Stimulated activated naive CD4-positive, alpha-beta T cell treated with Interleukin-2 at 50 U/mL for 16 hours (primary cell): Measurements from ENCODE around the gene AHCY.
"Not testable (repeated sequence)": the region's sequence is repeated elsewhere in the genome, so short reads cannot be mapped to it uniquely, and the experiment has no call there.

Source experiments
- DNase-seq: peaks from one replicate; lab custom pipeline; 2025; lab: John Stamatoyannopoulos, UW

AHCY gene

DNA sequence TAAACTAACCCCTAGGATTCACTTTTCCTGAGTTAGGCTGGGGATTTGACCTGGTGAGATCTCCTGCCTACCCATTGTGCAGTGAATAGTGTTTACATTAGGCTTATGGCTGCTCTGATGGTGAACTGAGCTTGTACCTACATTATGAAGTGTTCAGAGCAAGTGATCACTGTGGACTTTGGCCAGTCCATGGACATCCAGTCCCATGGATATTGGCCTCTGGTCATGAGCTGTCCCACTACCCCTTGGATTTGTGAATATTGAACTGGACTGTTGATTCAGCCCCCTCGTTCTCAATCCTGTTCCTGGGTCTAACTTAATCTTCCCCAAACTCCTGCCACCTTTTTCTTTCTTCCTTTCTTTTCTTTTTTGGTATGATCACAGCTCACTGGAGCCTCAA is 48.2 kb downstream of the AHCY start:
- DNase-seq, result no peak

DNA sequence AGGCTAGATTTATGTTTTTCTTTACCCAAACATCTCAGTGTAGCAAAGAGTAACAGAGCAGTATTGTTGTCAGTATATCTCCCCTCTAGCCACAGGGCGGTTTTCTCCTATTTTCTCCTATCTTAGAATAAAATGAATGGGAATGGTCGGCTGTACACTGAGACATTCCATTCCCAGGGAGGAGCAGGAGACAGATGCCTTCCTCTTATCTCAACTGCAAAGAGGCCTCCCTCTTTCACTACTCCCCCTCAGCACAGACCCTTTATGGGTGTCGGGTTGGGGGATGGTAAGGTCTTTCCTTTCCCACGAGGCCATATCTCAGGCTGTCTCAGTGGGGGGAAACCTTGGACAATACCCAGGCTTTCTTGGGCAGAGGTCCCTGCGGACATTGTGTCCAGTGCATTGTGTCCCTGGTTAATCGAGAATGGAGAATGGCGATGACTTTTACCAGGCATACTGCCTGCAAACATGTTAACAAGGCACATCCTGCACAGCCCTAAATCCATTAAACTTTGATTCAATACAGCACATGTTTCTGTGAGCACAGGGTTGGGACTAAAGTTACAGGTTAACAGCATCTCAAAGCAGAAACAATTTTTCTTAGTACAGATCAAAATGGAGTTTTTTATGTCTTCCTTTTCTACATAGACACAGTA is 50.6 kb downstream of the AHCY start:
- DNase-seq, result not testable (repeated sequence)

DNA sequence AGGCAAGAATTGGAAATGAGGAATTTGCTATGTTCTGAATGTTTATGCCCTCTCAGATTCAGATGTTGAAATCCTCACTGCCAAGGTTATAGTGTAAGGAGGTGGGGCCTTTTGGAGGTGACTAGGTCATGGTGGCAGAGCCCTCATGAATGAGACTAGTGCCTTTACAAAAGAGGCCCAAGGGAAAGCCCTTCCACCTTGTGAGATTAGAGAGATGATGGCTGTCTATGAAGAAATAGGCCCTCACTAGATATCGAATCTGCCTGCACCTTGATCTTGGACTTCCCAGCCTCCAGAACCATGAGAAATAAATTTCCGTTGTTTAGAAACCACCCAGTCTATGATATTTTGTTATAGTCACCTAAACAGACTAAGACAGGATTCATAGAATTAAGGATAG is 51.5 kb downstream of the AHCY start:
- no peak for DNase-seq

DNA sequence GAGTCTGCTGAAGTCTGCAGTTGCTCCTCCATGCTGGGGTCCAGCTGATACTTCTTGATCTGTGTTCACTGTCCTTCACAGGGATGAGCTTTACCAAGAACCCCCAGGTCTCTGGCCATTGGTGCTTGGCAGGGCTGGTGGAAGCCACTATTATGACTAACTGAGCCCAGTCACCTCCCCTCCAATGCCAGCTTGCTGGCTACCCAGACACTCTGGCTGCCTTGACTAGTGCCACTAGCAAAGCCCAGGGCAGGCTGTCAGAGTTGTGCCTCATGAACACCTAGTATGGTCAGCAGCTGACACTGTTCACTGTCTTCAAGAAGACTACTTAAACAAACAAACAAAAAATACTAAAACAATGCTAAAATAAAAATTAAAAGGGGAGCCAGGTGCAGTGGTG is 53.1 kb downstream of the AHCY start:
- DNase-seq, result no peak

DNA sequence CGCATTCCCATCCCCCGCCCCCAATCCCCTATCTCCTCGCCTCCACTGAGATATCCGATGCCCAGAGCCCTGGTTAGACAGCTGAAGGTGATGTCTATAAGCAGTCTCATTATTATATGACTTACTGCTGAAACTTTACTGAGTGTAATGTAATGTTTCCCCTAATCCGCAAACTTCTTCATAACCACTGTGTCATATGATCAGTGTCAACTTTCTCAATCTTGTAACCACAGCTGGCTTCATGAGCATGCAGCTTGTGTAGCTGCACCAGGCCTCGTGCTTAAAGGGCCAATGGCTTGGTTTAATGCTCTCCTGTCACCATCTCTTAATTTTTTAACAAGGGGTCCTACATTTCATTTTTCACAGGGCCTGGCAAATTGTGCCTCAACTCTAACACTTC is 53.9 kb downstream of the AHCY start:
- DNase-seq, result no peak

DNA sequence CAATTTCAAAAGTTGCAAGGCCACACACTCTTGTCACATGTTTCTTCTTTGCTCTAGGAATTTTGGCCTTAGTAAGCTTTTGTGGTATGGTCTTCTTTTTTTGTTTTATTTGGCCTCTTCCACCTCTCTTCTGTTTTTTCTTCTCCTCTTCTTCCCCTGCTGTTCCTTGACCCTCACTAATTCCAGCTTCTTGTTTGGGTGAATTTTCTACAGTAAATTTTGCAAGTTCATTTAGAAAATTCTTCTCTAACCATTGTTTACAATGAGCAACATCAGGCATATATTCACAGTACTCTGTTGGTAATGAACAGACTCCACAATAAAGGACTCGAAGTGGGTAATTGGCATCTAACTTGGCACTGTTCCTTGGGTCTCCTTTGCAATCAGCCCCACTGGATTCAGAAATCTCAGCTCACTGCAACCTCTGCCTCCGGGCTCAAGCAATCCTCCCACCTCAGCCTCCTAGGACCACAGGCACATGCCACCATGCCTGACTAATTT is 57.0 kb downstream of the AHCY start:
- DNase-seq, result no peak

DNA sequence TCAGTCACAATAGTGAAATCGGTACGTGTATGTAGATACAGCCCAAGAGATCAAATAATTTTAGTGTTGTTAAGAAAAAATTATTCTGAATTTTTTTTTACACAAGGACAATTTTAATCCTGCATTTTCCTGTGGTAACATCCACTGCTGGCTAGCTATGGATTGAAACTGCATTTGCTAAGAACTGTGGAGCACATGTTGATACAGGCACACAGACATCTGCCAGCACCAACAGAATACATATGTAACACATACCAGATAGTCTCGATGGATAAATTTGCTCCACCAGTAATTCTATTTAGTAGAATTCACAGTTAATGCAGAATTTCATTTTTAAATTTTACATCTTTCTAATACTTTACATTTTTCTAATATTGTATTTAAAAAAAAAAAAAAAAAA is 59.8 kb downstream of the AHCY start:
- no peak for DNase-seq

DNA sequence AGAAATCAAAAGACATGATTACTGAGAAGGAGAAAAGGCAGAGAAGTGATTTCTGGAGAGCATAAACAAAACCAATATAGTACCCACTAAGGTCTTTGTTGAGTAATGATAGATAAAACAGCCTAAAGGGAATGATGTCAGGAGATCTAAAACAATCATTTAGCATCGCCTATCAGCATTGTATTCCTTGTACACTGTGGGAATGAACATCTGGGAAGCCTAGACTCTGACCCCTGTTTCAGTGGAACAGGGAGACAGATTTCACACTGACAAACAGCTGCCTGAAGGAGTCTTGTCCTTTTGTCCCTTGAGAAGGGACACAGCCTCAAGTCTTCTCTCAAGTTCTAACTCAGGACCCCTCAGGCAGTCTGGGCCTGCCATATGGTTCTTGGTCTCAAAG is 60.3 kb downstream of the AHCY start:
- DNase-seq, result no peak

DNA sequence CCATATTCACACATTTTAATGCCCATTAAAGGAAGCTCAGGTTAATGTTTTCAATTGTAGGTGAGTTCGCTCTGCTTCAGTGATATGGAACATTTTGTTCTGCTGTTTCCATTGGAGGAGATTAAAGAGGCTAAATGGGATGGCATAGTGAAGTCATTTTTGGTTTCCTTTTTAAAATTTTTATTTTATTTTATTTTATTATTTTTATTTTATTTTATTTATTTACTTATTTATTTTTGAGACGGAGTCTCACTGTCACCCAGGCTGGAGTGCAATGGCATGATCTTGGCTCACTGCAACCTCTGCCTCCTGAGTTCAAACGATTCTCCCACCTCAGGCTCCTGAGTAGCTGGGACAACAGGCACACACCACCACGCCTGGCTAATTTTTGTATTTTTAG is 61.1 kb downstream of the AHCY start:
- not testable (repeated sequence) for DNase-seq

DNA sequence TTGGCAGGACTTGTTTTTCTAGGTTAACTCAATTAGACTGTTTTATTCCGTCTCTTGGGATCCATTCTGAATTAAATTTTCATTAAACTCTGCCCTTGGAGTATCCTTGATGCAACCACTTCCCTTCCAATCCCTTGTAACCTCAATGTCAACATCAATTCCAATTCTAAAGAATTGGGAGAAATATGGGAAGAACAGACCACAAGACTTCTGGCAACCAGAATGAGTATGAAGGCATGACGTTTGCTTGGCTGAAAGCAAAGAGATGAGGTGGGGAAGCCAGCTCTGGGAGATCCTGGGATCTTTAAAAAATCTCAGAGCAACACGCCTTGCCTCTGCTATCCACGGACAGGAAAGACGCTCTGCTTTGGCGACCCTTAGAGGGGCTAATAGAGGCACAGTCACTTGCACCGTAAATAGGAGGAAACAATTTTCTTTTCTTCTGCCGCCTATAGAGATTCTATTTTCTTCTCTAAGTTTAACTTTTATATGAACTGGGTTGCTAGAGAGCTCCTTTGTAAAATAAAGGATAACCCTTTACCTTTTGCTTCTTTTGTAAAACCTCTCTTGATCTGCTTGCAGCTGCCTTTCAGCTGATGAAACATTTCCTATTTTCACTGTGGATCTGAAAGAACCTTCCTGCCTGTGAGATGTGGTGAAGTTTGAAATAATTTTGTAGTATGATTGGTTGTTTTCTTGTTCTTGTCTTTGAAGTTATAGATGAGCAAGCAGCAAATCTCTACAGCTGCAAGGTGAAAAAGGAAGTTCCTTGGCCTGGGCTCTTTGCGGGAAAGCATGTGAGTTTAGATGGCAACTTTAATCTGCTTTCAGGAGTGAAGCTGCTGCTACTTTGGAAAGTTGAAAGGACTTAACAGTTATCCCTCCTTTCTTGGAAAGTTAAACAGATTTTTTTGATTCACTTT is 62.2 kb downstream of the AHCY start, which contains the start of gene ASIP:
TSS of gene ASIP (plus strand) at position 731 of the 923 bp plus-strand sequence. CDS start 18,952 bp downstream, outside the sequence.
- DNase-seq, result no peak

DNA sequence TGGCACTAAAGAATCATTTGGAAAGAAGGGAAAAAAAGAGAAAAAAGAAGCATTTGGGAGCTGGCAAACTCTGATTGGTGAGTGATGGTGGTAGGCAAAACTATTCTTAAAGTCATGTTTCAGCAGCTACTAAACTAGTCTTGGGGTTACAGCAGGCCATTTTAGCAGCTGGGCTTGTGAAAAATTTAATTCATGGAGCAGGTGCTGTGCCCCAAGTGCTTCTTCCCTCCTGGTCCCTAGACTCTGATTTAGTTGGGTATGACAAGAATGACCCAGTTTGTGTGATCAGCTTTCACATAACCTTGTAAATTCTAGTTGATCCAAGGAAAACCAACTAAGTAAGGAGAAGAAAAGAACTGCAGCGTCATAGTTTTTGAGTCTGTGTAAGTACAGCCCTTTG is 63.0 kb downstream of the AHCY start:
- DNase-seq, result no peak

DNA sequence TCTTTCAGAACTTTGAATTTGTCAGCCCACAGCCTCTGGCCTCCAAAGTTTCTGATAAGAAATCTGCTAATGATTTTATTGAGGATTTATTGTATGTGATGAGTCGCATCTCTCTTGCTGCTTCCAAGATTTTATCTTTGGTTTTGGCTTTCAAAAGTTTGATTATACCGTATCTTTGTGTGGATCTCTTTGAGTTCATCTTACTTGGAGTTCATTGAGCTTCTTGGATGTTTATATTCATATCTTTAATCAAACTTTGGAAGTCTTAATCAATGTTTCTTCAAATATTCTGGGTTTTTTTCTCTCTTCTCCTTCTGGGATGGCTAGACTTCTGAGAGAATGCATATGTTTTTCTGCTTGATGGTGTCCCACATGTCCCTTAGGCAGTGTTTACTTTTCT is 65.2 kb downstream of the AHCY start:
- DNase-seq, result no peak

DNA sequence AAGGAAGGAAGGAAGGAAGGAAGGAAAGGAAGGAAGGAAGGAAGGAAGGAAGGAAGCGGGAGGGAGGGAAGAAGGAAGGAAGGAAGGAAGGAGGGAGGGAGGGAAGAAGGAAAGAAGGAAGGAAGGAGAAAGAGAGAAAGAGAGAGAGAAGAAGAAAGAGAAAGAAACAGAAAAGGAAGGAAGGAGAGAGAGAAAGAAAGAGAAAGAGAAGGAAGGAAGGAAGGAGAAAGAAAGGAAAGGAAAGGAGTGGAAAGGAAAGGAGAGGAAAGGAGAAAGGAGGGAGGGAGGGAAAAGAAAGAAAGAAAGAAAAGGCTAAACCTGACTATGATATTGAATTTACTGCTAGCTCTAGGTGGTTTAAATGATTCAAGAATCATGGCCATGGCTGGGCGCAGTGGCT is 67.3 kb downstream of the AHCY start:
- no peak for DNase-seq

DNA sequence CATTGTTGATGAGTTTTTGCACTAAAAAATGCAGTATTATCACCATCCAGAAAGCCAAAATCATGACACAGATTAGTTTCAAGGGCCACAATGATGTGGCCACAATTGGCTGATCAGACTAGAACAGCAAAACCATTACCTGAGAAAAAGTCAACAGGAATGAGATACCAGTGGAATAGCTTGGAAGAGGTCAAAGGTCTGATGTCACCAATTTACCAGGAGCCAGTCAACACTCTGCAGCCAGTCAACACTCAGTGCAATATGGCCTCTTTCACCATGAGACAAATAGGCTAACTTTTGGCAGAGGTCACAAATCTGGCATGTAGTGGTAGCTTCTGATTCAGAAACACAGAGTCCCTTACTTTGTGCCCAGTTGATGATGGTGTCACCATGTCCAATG is 69.5 kb downstream of the AHCY start:
- DNase-seq, result no peak

DNA sequence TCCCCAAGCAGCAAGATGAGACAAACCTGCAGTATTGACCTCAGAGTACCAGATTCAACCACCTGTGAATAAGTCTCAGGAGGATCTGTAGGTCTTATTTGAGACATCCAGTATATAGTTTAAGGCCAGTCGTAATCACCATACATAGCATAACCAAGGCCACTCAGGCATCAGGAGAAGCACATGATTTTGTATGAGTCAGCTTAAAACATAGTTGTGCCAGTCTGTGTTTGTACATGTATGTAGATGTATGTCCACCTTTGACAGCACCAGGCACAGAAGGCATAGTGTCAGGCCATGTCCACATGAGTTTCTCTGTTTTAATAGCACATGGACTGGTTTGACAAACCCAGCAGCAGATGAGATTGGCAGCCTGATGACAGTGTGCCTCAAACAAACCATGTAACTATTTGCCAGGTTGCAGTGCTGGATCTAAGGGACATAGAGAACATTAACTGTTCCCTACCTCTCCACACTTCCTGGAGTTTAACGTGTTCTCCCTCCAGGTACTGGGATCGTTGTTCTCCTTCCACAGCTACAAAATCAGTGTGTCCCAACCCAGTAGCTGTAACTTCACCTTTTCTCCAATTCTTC is 70.6 kb downstream of the AHCY start:
- no peak for DNase-seq

DNA sequence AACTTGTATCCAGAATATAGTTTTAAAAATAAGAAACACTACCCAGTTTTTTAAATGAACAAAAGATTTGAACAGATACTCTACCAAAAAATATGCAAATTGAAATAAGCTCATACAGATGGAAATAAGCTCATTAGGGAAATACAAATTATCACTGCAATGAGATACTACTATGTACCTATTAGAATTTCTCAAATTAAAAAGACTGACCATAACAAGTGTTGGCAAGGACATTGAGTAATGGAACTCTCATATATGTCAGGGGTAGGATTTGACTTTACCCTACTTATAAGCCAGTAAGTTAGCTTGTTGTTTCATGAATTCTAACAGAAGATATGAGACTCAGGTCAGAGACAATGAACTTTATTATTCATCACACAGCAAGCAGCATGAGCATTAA is 71.5 kb downstream of the AHCY start:
- DNase-seq, result no peak
